Body of pancreas (tissue), 4 donors: ENCODE results near the gene PADI6.

Source experiments
- POLR2A ChIP-seq, 3 donors: fragments of 450-650 bp; IDR thresholded peaks; one replicate each; pipeline ENCODE4 v1.6.1; 2016; ENCODE audit warnings: antibody characterized with exemption in 3 of 3, mild to moderate bottlenecking in 2 of 3
- TF ChIP-seq, protein P1 (sequence below), 7 experiments: fragments of 450-650 bp in 4 of 7; fragments of 200-600 bp in 3 of 7; sonication (generic) in 3 of 7; IDR thresholded peaks; one replicate each; pipeline ENCODE4 v1.5.1; 2016 to 2019; ENCODE audit warnings: antibody characterized with exemption in 7 of 7

- no peak for TF ChIP-seq POLR2A (IDR thresholded peaks at IDR 0.05)
- TF ChIP-seq, protein P1, sequence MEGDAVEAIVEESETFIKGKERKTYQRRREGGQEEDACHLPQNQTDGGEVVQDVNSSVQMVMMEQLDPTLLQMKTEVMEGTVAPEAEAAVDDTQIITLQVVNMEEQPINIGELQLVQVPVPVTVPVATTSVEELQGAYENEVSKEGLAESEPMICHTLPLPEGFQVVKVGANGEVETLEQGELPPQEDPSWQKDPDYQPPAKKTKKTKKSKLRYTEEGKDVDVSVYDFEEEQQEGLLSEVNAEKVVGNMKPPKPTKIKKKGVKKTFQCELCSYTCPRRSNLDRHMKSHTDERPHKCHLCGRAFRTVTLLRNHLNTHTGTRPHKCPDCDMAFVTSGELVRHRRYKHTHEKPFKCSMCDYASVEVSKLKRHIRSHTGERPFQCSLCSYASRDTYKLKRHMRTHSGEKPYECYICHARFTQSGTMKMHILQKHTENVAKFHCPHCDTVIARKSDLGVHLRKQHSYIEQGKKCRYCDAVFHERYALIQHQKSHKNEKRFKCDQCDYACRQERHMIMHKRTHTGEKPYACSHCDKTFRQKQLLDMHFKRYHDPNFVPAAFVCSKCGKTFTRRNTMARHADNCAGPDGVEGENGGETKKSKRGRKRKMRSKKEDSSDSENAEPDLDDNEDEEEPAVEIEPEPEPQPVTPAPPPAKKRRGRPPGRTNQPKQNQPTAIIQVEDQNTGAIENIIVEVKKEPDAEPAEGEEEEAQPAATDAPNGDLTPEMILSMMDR (IDR thresholded peaks at IDR 0.05), result no peak
Measured at GRCh38 chr1:17348593-17349234, 23.3 kb upstream of the PADI6 start.
